MV-4-11 (cell line): ENCODE data around the gene C4orf50.
A peak's percentile ranks its signal among the peaks of the same experiment; 100 is the strongest.
"Not testable (repeated sequence)": the region's sequence is repeated elsewhere in the genome, so short reads cannot be mapped to it uniquely, and the experiment has no call there.

Experiments used
- DNase-seq: peaks from one replicate; lab custom pipeline; 2025; lab: John Stamatoyannopoulos, UW

Gene C4orf50

DNA sequence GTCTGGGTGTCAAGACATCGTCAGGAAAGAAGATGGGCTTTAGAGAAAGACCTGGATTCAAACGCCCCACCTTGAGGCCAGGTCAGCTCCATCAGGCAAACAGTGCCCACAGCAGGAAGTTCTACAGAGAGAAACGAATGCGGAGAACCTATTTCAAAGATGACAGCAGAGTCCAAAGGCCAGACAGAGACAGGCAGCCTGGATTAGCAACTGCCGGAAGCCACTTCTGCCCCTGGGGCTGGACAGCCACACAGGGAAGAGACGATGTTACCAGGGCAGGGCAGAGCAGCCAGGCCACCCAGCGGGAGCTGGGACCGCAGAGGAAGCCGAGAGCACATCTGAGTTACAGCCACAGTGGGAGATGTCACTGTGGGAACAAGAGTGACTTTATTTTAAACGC, 1.2 kb downstream of the C4orf50 start:
- DNase-seq: no peak

DNA sequence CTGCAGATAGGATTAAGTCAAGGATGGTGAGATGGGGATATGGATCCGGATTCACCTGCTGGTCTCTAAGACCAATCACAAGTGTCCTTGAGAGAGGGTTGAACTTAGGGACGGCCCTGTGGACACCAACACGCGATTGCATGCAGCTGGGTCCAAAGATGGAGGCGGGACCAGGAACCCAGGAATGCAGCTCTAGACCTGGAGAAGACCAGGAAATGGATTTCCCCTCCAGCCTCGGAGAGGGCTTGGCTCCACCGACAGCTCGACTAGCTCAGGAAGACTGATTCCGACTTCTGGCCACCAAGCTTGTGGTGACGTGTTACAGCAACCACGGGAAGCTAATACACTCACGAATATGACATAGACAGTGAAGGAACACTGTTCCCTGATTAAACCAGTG, 4.7 kb downstream of the C4orf50 start:
- DNase-seq: no peak

DNA sequence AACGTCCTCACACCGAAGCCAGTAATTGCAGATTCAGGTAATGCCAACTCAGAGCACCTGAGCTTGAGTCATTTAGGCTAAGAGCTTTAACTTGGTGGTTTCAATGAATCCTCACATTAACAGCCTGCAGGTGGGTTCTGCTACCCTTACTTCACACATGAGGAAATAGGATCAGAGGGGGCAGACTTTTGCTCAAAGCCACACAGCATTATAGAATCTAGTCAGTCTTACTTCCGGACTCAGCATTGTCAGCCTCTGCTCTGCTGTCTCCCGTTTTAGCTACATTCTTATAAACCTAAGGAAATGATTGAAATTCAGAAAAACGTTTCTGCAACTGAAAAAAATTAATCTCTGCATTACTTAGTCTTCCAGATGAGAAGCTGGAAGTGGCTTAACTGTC, 6.0 kb downstream of the C4orf50 start:
- DNase-seq: no peak

- DNase-seq: no peak
Measured at GRCh38 chr4:6011686-6012085, 6.5 kb downstream of the C4orf50 start.

- no peak for DNase-seq
Measured at GRCh38 chr4:6011271-6011671, 7.0 kb downstream of the C4orf50 start.

- no peak for DNase-seq
Measured at GRCh38 chr4:6010789-6011188, 7.4 kb downstream of the C4orf50 start.

GRCh38 chr4:6009452-6009851, 8.8 kb downstream of the C4orf50 start:
- no peak for DNase-seq

DNA sequence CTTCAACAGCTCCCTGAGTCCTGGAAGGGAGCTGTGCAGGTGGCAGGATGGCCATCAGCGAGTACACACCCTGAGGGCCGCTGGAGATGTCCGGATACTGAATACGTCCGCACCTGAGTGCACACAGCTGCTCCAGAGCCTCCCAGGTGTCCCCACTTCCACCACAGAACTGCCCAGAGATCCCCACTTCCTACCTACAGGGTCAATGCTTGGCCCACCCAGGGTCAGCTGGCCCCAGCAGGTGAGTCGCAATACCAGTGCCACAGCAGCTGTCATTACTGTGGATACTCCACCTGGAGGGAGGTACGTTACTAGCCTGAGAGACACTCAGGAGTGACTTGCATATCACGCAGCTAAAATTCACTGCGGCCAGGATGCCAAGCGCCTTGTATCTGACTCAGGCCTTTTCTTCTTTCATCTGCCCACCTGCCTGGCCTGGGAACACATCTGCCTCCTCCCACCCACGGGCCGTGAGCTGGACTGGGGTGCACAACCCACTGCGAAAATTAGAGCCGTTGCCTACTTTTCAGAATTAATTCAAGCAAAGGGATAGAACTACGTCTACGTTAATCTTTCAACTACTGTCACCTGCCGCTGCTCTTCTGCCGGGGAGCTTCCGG, 9.4 kb downstream of the C4orf50 start:
- no peak for DNase-seq

- DNase-seq: no peak
Measured at GRCh38 chr4:6008092-6008551, 10.1 kb downstream of the C4orf50 start.

DNA sequence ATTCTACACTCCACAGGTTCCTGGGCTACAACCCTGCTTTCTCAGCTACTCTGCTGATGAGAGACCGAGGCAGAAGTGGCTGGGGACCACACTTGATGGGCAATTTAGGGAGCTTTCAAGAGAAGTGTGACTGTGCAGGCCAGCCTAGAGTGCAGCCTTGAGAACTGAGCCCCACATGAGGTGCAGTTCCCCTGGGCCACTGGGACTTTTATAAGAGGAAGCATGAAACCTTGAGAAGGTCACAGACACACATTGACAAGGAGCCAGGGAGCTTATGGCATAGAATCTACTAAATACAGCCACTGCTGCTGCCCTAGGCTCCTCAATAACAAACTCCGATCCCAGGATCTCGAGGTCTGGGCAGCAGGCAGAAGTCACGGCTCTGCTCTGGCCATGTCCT, 13.1 kb downstream of the C4orf50 start:
- DNase-seq: no peak

DNA sequence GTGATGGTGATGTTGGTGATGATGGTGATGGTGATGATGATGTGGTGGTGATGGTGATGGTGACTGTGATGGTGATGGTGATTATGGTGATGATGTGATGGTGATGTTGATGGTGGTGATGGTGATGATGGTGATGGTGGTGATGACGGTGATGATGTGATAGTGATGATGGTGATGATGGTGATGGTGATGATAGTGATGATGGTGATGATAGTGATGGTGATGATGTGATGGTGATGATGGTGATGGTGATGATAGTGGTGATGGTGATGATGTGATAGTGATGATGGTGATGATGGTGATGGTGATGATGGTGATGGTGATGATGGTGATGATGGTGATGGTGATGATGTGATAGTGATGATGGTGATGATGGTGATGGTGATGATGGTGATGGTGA, 14.7 kb downstream of the C4orf50 start:
- DNase-seq: not testable (repeated sequence)

DNA sequence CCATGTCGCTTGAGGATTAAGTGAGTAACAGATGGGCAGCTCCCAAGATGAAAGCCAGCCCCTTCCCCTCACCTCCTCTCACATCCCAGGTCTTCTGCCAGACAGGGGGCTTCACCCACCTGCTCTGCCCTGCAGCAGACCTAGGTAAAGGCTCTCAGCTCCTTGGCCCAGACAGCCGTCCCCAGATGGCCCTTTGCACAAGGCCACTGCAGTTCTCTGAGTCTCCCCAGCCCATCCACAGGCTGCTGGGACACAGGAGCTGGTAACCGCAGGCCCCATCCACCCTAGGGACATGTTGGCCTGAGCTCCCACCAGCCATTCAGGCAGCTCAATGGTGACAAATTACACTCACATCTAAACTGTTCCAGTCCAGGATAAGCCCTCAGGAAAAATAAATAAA, 15.3 kb downstream of the C4orf50 start:
- no peak for DNase-seq

GRCh38 chr4:6002492-6002833, 15.8 kb downstream of the C4orf50 start:
- no peak for DNase-seq

GRCh38 chr4:6001680-6002491, 16.3 kb downstream of the C4orf50 start:
- DNase-seq: no peak

GRCh38 chr4:5999830-6000365, 18.3 kb downstream of the C4orf50 start:
- DNase-seq: no peak

- DNase-seq: no peak
Measured at GRCh38 chr4:5999356-5999755, 18.9 kb downstream of the C4orf50 start.

GRCh38 chr4:5998333-5998936, 19.8 kb downstream of the C4orf50 start:
- DNase-seq: peak; percentile 20

- no peak for DNase-seq
Measured at GRCh38 chr4:5996641-5997040, 21.6 kb downstream of the C4orf50 start.

GRCh38 chr4:5995901-5996623, 22.2 kb downstream of the C4orf50 start:
- DNase-seq: no peak

- no peak for DNase-seq
Measured at GRCh38 chr4:5993876-5994811, 24.1 kb downstream of the C4orf50 start.

GRCh38 chr4:5993346-5993745, 24.9 kb downstream of the C4orf50 start:
- DNase-seq: not testable (repeated sequence)
